Skeletal muscle satellite cell (primary cell): ENCODE results near the gene FAM216B.
A peak's percentile ranks its signal among the peaks of the same experiment; 100 is the strongest.
"Not testable (repeated sequence)": the region's sequence is repeated elsewhere in the genome, so short reads cannot be mapped to it uniquely, and the experiment has no call there.

Experiments
- H3K27me3 ChIP-seq: 2 replicates; pipeline ENCODE4 v1.7.0; 2013; ENCODE audit warnings: low read length; ENCODE audit not compliant: control insufficient read depth, insufficient read depth
- H3K36me3 ChIP-seq: 2 replicates; pipeline ENCODE4 v1.7.0; 2013; ENCODE audit warnings: mild to moderate bottlenecking, control low read depth, low read length; ENCODE audit not compliant: insufficient read depth
- H3K4me1 ChIP-seq: 2 replicates; pipeline ENCODE4 v1.7.0; 2013; ENCODE audit warnings: low read length; ENCODE audit not compliant: control insufficient read depth, insufficient read depth
- H3K4me2 ChIP-seq: 2 replicates; pipeline ENCODE4 v1.7.0; 2013; ENCODE audit warnings: mild to moderate bottlenecking, low read length
- H3K4me3 ChIP-seq: 2 replicates; pipeline ENCODE4 v1.7.0; 2013; ENCODE audit warnings: low read length
- H3K9ac ChIP-seq: 2 replicates; pipeline ENCODE4 v1.7.0; 2013; ENCODE audit warnings: mild to moderate bottlenecking, low read depth, low read length, moderate library complexity
- H3K9me3 ChIP-seq: replicated peaks from 2 replicates; pipeline ENCODE4 v1.7.0; 2013; ENCODE audit warnings: mild to moderate bottlenecking, control low read depth, low read length

FAM216B gene

GRCh38 chr13:42807866-42808265 lies 26.5 kb downstream of the FAM216B start:
- H3K27me3 ChIP-seq, result no peaks in the 10 kb centered on the region
- H3K4me2 ChIP-seq, result peak overlapping the region; percentile 22
- H3K9me3 ChIP-seq, result no peaks in the 10 kb centered on the region
- H3K9ac ChIP-seq, result no peak overlapping the region
- H3K36me3 ChIP-seq, result no peaks in the 10 kb centered on the region
- H3K4me3 ChIP-seq, result no peak overlapping the region
- peaks cover 18% of the 10 kb centered on the region for H3K4me1 ChIP-seq

- Histone ChIP-seq H3K9me3 (no peaks in the 10 kb centered on the region), H3K4me1 (peaks cover 18% of the 10 kb centered on the region), H3K4me3 (no peak overlapping the region), H3K27me3 (no peaks in the 10 kb centered on the region), H3K36me3 (no peaks in the 10 kb centered on the region), H3K9ac (no peak overlapping the region), H3K4me2 (no peak overlapping the region)
These were observed 27.1 kb downstream of the FAM216B start for GRCh38 chr13:42808341-42808940.

- Histone ChIP-seq H3K4me3 (no peak overlapping the region), H3K9ac (no peak overlapping the region), H3K4me2 (no peak overlapping the region), H3K36me3 (no peaks in the 10 kb centered on the region), H3K9me3 (no peaks in the 10 kb centered on the region), H3K4me1 (peaks cover 30% of the 10 kb centered on the region), H3K27me3 (no peaks in the 10 kb centered on the region)
These were observed 30.9 kb downstream of the FAM216B start for GRCh38 chr13:42812316-42812715.

- Histone ChIP-seq H3K36me3 (no peaks in the 10 kb centered on the region), H3K4me1 (peaks cover 14% of the 10 kb centered on the region), H3K27me3 (no peaks in the 10 kb centered on the region), H3K4me2 (peak overlapping the region; percentile 36), H3K9me3 (no peaks in the 10 kb centered on the region), H3K9ac (no peak overlapping the region), H3K4me3 (no peak overlapping the region)
These were observed 33.5 kb downstream of the FAM216B start for GRCh38 chr13:42814868-42815267.

- Histone ChIP-seq H3K27me3 (no peaks in the 10 kb centered on the region), H3K4me2 (no peak overlapping the region), H3K4me1 (peaks cover 20% of the 10 kb centered on the region), H3K36me3 (no peaks in the 10 kb centered on the region), H3K9ac (no peak overlapping the region), H3K9me3 (no peaks in the 10 kb centered on the region), H3K4me3 (no peak overlapping the region)
These were observed 34.3 kb downstream of the FAM216B start for GRCh38 chr13:42815681-42816080.

- H3K4me1 ChIP-seq, result peaks cover 25% of the 10 kb centered on the region
- H3K4me3 ChIP-seq, result no peak overlapping the region
- no peaks in the 10 kb centered on the region for H3K27me3 ChIP-seq
- H3K4me2 ChIP-seq, result no peak overlapping the region
- H3K9ac ChIP-seq, result no peak overlapping the region
- no peaks in the 10 kb centered on the region for H3K36me3 ChIP-seq
- H3K9me3 ChIP-seq, result no peaks in the 10 kb centered on the region
These were observed 35.2 kb downstream of the FAM216B start for GRCh38 chr13:42816538-42816937.

GRCh38 chr13:42819687-42820086 lies 38.3 kb downstream of the FAM216B start:
- not testable (repeated sequence) for H3K9me3 ChIP-seq, H3K4me3 ChIP-seq, H3K9ac ChIP-seq, H3K36me3 ChIP-seq, H3K27me3 ChIP-seq, H3K4me2 ChIP-seq
- peaks cover 22% of the 10 kb centered on the region for H3K4me1 ChIP-seq

- no peaks in the 10 kb centered on the region for H3K27me3 ChIP-seq
- H3K4me2 ChIP-seq, result no peak overlapping the region
- no peak overlapping the region for H3K9ac ChIP-seq
- H3K4me1 ChIP-seq, result peaks cover 16% of the 10 kb centered on the region
- no peaks in the 10 kb centered on the region for H3K36me3 ChIP-seq
- H3K9me3 ChIP-seq, result no peaks in the 10 kb centered on the region
- no peak overlapping the region for H3K4me3 ChIP-seq
These were observed 39.1 kb downstream of the FAM216B start for GRCh38 chr13:42820451-42820850.

- Histone ChIP-seq H3K36me3 (no peaks in the 10 kb centered on the region), H3K27me3 (no peaks in the 10 kb centered on the region), H3K4me2 (peak overlapping the region; percentile 5), H3K9me3 (no peaks in the 10 kb centered on the region), H3K4me1 (peaks cover 13% of the 10 kb centered on the region), H3K9ac (no peak overlapping the region), H3K4me3 (no peak overlapping the region)
These were observed 40.1 kb downstream of the FAM216B start for GRCh38 chr13:42821437-42821836.

- Histone ChIP-seq H3K4me3 (peak overlapping the region; percentile 11), H3K9me3 (no peaks in the 10 kb centered on the region), H3K36me3 (no peaks in the 10 kb centered on the region), H3K4me2 (peak overlapping the region; percentile 51), H3K4me1 (peaks cover 23% of the 10 kb centered on the region), H3K9ac (peak overlapping the region; percentile 25), H3K27me3 (no peaks in the 10 kb centered on the region)
These were observed 51.1 kb downstream of the FAM216B start for GRCh38 chr13:42832341-42833096.

GRCh38 chr13:42834946-42835345 lies 53.6 kb downstream of the FAM216B start:
- Histone ChIP-seq H3K9me3 (no peaks in the 10 kb centered on the region), H3K27me3 (no peaks in the 10 kb centered on the region), H3K4me1 (peaks cover 23% of the 10 kb centered on the region), H3K9ac (no peak overlapping the region), H3K36me3 (no peaks in the 10 kb centered on the region), H3K4me2 (no peak overlapping the region), H3K4me3 (no peak overlapping the region)
